Measurements from ENCODE around the gene ZNF787. TPM values are rescaled to one million over a fixed set of nuclear protein-coding genes. Genes with fewer than 3 reads are reported as not detected.

ZNF787 gene
- total and polyA plus RNA-seq, 2 of the 8 experiments (the other 6 are each of a cell fraction or from before 2014, with no cell fraction given), result 19.7 to 56.0 TPM

GRCh38 chr19:56079609-56080008 lies 41.5 kb downstream of the ZNF787 start:
- Histone ChIP-seq H2BK15ac (ENCODE audit: low read length) (no peak overlapping the region), H3K27me3 (replicated peaks in 1 of 4; ENCODE audit: control insufficient read depth in 3 of 4, extremely low read depth in 1 of 4, insufficient read depth in 3 of 4, low read length in 3 of 4) (no peaks in the 10 kb centered on the region), H4K5ac (ENCODE audit: insufficient read length, low read depth, low read length) (no peak overlapping the region), H3K27ac (ENCODE audit: low read depth, low read length) (no peak overlapping the region), H2AK5ac (ENCODE audit: low read depth, low read length) (no peak overlapping the region), H3K4me1 (replicated peaks in 1 of 4; ENCODE audit: control insufficient read depth in 3 of 4, insufficient read depth in 4 of 4, low read length in 3 of 4) (peaks cover 0 to 6% (median under 1%) of the 10 kb centered on the region in 4 experiments; a peak in 3 of 7 replicates), H3K4me3 (ENCODE audit: extremely low read depth in 1 of 4, insufficient read depth in 2 of 4, low read depth in 3 of 4, low read length in 4 of 4) (no peak overlapping the region), H4K8ac (ENCODE audit: extremely low read depth, insufficient read depth, low read length) (no peak overlapping the region), H3K4ac (replicated peaks; ENCODE audit: insufficient read length, low read depth, low read length) (no peak overlapping the region), H3K9me3 (ENCODE audit: insufficient read depth in 2 of 2, low read depth in 1 of 2, low read length in 1 of 2) (peaks cover 0 to 3% of the 10 kb centered on the region in 2 experiments; a peak in 1 of 4 replicates), H3K23me2 (ENCODE audit: low read depth, low read length) (peaks cover 7% of the 10 kb centered on the region), H3K56ac (replicated peaks; ENCODE audit: insufficient read length, low read depth, low read length) (no peak overlapping the region), H3K9ac (replicated peaks in 1 of 4; ENCODE audit: extremely low read depth in 1 of 4, low read depth in 3 of 4, low read length in 3 of 4) (no peak overlapping the region), H3K14ac (ENCODE audit: insufficient read length) (no peak overlapping the region), H3K36me3 (ENCODE audit: control insufficient read depth in 2 of 4, insufficient read depth in 4 of 4, low read length in 3 of 4) (no peaks in the 10 kb centered on the region), H3K18ac (ENCODE audit: extremely low read depth, low read length) (no peak overlapping the region), H3K4me2 (ENCODE audit: insufficient read depth in 1 of 2, low read depth in 2 of 2, low read length in 2 of 2) (no peak overlapping the region), H2BK12ac (ENCODE audit: low read depth, low read length) (no peak overlapping the region), H3K23ac (ENCODE audit: insufficient read length) (no peak overlapping the region), H2AFZ (ENCODE audit: low read length) (no peak overlapping the region), H3K79me1 (ENCODE audit: low read depth, low read length) (no peaks in the 10 kb centered on the region; the same call in 1 of the 2 replicates), H2BK5ac (ENCODE audit: low read depth, low read length) (no peak overlapping the region), H4K20me1 (replicated peaks in 1 of 2; ENCODE audit: control insufficient read depth in 1 of 2, insufficient read depth in 2 of 2, low read length in 2 of 2) (peaks cover 3 to 8% of the 10 kb centered on the region in 2 experiments), H2BK20ac (ENCODE audit: low read length) (no peak overlapping the region), H2BK120ac (replicated peaks; ENCODE audit: low read depth, low read length) (no peak overlapping the region), H3K79me2 (ENCODE audit: control insufficient read depth in 1 of 2, insufficient read depth in 2 of 2, low read length in 2 of 2) (no peaks in the 10 kb centered on the region), H4K91ac (replicated peaks; ENCODE audit: insufficient read length, low read length) (no peak overlapping the region)
- ChIA-PET CTCF (ENCODE audit: partially characterized antibody) (interaction anchor here (0.6 to 10.4 kb wide), 18 partner anchors 9 to 1205 kb away, joined by 3 to 92 read pairs (median 4); no protein-coding TSS in a partner anchor), POLR2A (ENCODE audit: partially characterized antibody) (no interaction called here)
- DNase-seq (ENCODE audit: low read depth in 1 of 2, low spot score in 2 of 2), result no peak
- WGBS, 2 experiments (ENCODE audit: extremely low coverage in 1 of 2, insufficient coverage in 1 of 2, insufficient read length in 1 of 2, insufficient replicate concordance in 2 of 2, low coverage in 1 of 2, low lambda C conversion rate in 2 of 2, missing lambda C conversion rate in 1 of 2), result 77% methylated on average over 6 of the region's 7 CpGs; no CpG with 5 or more reads in 1 of the 2 experiments
- FAIRE-seq, result no peak
- TF ChIP-seq TAF7 (optimal IDR thresholded peaks at IDR 0.05; ENCODE audit: borderline replicate concordance, low read depth, low read length) (no peak), EGR1 (IDR thresholded peaks at IDR 0.05; ENCODE audit: borderline replicate concordance, low read depth, low read length) (no peak), USF2 (IDR thresholded peaks at IDR 0.05; ENCODE audit: low read length) (no peak), EP300 (IDR thresholded peaks at IDR 0.05; ENCODE audit: borderline replicate concordance in 1 of 2, low read depth in 2 of 2, low read length in 2 of 2) (no peak), CBX5 (IDR thresholded peaks at IDR 0.05; ENCODE audit: low read depth, low read length) (no peak), KDM4A (IDR thresholded peaks at IDR 0.05; ENCODE audit: low read depth, low read length, severe bottlenecking) (no peak), RNF2 (IDR thresholded peaks at IDR 0.05; ENCODE audit: borderline replicate concordance, low read depth, low read length, missing control alignments, poor library complexity, severe bottlenecking) (no peak), GABPA (IDR thresholded peaks at IDR 0.05; ENCODE audit: borderline replicate concordance, insufficient read depth, low read length) (no peak), HDAC6 (IDR thresholded peaks at IDR 0.05; ENCODE audit: low read depth, low read length) (no peak), ATF2 (IDR thresholded peaks at IDR 0.05; ENCODE audit: low read length) (no peak)

All from H1 (cell line).